VCaP (cell line): ENCODE measurements around the gene CSPG5.

Experiments
- H3K27ac ChIP-seq: fragments of 450-650 bp; 2 replicates; pipeline ENCODE4 v1.5.1; 2017
- TF ChIP-seq, protein P1 (sequence below): fragments of 450-650 bp; conservative IDR thresholded peaks from 2 replicates; pipeline ENCODE4 v1.5.1; 2017; ENCODE audit warnings: mild to moderate bottlenecking, moderate library complexity

The CSPG5 gene

DNA sequence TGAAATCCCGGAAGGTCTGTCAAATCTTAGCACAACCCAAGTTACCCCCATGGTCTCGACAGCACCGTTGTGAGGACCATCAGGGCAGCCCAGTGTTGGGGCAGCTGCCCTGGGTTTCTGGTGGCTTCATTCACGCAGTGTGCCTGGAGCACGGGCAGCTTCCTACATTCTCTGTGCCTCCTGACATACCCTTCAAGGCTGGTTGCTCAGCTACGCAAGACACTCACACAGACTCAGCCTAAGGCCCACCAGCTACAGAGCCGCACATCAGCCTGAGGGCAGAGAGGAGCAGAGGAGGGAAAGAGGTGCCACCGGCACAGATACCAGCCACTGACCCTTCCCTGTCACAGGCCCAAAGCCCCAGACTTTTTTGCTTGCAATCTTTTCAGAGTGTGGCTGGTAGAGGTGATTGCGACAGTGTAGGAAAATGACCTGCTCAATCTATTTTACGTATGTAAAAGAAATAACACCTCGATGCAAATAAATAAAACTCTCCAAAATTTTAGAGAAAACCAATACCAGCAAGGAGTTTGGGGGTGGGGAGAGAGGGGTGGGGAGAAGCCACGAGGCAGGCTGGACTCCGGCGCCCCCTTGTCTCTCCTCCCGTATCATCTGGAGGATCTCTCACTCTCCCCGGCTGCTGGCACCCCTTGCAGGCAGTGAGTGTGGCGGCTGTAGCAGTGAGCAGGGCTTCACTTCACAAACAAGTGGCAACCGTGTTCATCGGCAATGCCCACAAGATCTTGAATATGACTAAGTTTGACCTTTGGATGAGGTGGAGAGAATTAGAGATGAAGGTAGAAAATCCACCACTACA lies 12.7 kb downstream of the CSPG5 start:
- H3K27ac ChIP-seq = no peak overlapping the region
- TF ChIP-seq, protein P1, sequence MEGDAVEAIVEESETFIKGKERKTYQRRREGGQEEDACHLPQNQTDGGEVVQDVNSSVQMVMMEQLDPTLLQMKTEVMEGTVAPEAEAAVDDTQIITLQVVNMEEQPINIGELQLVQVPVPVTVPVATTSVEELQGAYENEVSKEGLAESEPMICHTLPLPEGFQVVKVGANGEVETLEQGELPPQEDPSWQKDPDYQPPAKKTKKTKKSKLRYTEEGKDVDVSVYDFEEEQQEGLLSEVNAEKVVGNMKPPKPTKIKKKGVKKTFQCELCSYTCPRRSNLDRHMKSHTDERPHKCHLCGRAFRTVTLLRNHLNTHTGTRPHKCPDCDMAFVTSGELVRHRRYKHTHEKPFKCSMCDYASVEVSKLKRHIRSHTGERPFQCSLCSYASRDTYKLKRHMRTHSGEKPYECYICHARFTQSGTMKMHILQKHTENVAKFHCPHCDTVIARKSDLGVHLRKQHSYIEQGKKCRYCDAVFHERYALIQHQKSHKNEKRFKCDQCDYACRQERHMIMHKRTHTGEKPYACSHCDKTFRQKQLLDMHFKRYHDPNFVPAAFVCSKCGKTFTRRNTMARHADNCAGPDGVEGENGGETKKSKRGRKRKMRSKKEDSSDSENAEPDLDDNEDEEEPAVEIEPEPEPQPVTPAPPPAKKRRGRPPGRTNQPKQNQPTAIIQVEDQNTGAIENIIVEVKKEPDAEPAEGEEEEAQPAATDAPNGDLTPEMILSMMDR = no peak

DNA sequence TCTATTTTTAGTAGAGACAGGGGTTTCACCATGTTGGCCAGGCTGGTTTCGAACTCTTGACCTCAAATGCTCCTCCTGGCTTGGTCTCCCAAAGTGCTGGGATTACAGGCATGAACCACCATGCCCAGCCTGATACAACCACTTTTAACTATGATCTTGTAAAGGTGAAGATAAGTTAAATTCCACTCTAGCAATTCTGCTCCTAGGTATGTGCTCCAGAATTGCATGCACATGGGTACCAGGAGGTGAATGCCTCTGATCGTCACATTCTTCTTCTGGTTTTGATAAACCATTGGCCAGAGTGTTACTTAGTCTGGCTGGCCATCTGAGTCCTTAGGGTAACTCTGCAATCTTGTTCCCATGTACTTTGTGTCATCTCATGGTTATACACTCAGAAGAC lies 22.3 kb downstream of the CSPG5 start:
- no peak overlapping the region for H3K27ac ChIP-seq
- TF ChIP-seq, protein P1 = no peak

DNA sequence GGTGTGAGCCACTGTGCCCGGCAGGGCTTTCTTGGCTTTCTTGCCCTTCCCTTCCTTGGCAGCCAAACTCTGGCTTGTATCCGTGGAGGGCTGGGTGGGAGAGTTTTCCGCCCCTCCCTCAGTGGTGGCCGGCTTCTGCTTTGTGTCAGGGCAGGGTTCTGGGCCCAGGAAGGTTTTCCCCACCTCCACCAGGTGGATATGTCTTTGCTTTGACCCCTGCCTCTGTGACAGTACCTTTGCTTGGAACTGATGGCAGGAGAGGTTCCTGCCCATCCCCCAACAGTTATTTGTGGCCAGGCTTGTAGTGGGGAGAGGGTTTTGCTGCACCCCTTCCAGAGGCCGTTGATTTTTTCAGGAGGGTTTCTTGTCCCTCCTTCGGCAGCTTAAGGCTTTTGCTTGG lies 24.3 kb downstream of the CSPG5 start:
- TF ChIP-seq, protein P1 = no peak

DNA sequence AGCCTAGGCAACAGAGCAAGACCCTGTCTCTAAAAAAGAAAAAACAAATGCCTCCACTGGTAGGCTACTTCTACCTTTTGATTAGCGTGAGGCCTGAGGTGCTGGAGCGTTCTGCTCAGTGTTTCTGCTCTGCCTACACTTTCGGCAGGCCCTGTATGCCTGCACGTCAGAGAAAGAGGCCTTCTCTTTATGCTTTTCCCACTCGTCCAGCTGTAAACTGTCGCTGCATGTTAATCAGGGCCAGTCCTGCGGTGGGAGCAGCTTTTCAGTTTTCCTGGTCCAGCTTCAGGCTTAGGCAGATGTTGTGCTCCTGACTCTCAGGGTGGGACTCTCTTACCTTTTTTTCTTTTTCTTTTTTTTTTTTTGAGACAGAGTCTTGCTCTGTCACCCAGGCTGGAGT lies 25.3 kb downstream of the CSPG5 start:
- no peak overlapping the region for H3K27ac ChIP-seq
- TF ChIP-seq, protein P1 = no peak

More for the DNA sequence above, 24.3 kb downstream of the CSPG5 start:
- H3K27ac ChIP-seq = no peak overlapping the region

DNA sequence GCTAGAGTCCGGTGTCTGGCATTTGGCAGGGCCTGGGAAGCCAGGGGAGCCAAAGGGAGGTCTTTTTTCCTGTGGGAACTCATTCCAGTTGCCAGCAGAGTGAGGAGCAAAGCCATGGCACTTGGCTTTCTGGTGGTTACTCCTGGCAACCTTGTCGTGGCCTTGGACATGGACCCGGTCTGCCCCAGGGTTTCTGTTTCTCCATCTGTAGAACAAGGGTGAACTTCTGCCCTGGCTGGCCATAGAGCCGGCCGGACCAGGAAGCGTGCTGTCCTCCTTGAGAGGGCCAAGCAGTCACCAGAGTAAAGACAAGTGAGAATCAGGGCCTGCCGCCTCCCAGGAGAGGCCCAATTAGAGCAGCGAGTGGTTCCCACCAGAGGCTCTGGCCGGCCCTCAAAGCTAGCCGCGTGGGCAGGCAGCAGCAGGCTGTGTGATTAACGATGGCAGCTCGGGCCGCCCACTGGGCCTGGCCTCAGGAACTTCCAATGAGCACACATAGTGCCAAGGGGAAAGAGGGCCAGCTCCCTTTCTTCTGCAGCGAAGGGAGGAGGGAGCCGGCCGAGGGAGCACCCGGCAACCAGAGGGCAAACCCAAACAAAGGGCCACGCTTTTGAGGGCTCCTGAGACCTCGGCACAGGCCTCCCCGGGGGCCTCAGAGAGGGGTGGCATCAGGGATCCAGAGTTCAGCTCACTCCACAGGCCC lies 36.0 kb downstream of the CSPG5 start:
- TF ChIP-seq, protein P1 = no peak

DNA sequence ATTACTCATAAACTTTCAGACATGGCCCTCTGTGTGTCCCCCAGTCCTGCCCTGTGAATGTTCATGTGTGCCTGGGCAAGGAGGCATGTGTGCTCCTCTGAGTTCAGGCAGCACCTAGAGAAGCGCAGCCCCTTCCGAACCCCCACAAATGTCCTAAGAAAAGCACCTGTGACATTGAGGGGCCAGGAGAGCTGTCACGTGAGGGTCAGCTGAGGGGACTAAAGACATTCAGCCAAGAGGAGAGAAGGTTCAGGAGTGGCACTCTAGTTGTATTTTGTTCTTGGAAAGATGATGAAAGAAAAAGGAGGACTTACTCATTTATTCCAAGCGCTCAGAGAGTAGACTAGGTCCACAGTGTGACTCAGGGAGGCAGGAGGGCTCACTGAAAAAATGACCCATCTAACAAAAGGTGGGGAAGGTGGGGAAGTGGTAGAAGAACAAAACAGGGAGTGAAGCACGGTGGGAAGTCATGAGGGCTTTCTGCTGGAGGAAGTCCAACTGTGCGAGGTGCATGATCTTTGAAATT lies 37.0 kb downstream of the CSPG5 start:
- TF ChIP-seq, protein P1 = no peak
- no peak overlapping the region for H3K27ac ChIP-seq

More for the DNA sequence above, 36.0 kb downstream of the CSPG5 start:
- no peak overlapping the region for H3K27ac ChIP-seq

DNA sequence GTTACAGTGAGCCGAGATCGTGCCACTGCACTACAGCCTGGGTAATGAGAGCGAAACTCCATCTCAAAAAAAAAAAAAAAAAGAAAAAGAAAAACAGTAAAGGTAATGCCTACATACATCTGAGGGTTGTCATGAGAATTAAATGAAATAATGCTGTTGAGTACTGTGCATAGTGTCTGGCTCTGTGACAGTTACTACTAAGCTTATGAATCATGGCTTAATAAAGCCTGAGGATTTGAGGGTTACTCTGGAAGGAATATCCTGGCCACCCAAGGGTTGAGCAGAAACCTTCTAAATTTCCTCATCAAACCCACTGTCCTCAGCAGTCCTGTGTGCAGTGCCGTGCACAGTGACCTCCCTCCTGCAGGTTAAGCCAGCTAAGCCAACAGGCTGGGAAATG lies 38.4 kb downstream of the CSPG5 start:
- TF ChIP-seq, protein P1 = no peak

More for the DNA sequence above, 38.4 kb downstream of the CSPG5 start:
- H3K27ac ChIP-seq = no peak overlapping the region
